Right atrium auricular region (tissue), 2 donors: Measurements from ENCODE around the gene LRMDA. TPM values are rescaled to one million over a fixed set of nuclear protein-coding genes. Genes with fewer than 3 reads are reported as not detected.
A peak's percentile ranks its signal among the peaks of the same experiment; 100 is the strongest.

Source experiments
- DNase-seq: peaks from one replicate; pipeline ENCODE4 v3.0.0-alpha.2; 2019; ENCODE audit warnings: low spot score
- H3K27ac ChIP-seq, 2 donors: fragments of 200-600 bp; sonication (generic); 1 replicate in 1 of 2; 2 replicates in 1 of 2; pipeline ENCODE4 v1.5.1; 2016 to 2019
- H3K27me3 ChIP-seq, 2 donors: fragments of 200-600 bp; sonication (generic); one replicate each; pipeline versions ENCODE4 v1.5.1 to v1.6.0; 2017 to 2019
- H3K36me3 ChIP-seq: fragments of 200-600 bp; sonication (generic); one replicate; pipeline ENCODE4 v1.5.1; 2016
- H3K4me1 ChIP-seq, 2 donors: fragments of 200-600 bp; sonication (generic); one replicate each; pipeline versions ENCODE4 v1.5.1 to v1.6.0; 2017 to 2019
- H3K4me3 ChIP-seq, 2 donors: fragments of 200-600 bp; sonication (generic); 1 replicate in 1 of 2; 2 replicates in 1 of 2; pipeline ENCODE4 v1.5.1; 2017 to 2019; ENCODE audit warnings: mild to moderate bottlenecking in 1 of 2, moderate library complexity in 1 of 2
- H3K9me3 ChIP-seq, 2 donors: fragments of 200-600 bp; sonication (generic); one replicate each; pipeline ENCODE4 v1.5.1; 2019
- total RNA-seq, 2 donors: library from RNA; depleted of rRNA; stranded (reverse); fragments of >200 nt; gene quantifications; one replicate each; pipeline ENCODE4 v1.1.0, GENCODE V29; 2016
- TF ChIP-seq, protein P1 (sequence below), 2 donors: fragments of 200-600 bp; sonication (generic); IDR thresholded peaks; one replicate each; pipeline ENCODE4 v1.5.1; 2019; ENCODE audit warnings: antibody characterized with exemption in 2 of 2

Gene LRMDA
- total RNA-seq, 2 donors from 2014 or later: 6.1 to 19.1 TPM

DNA sequence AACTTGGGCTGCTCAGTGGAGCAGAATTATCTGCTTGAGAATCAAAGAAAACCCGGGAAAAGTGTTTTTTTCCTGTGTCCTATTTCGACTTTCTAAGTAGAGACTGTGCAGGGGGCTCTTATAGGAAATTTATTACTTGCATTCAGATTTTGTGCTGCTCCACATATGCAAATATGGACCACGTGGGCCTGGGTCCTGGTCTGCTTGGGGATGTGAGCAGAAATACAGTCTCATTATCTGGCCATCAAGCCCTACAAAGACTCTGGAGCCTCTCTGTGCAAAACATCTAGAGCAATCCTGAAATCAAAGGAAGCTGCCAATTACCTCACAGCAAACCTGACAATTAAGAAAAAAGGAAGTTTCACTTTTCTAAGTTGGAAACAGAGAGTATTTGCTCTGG, 216.9 kb downstream of the LRMDA start:
- H3K27ac ChIP-seq: no peak overlapping the region
- no peak for DNase-seq
- no peak overlapping the region for H3K4me3 ChIP-seq
- no peaks in the 10 kb centered on the region for H3K36me3 ChIP-seq
- TF ChIP-seq, protein P1, sequence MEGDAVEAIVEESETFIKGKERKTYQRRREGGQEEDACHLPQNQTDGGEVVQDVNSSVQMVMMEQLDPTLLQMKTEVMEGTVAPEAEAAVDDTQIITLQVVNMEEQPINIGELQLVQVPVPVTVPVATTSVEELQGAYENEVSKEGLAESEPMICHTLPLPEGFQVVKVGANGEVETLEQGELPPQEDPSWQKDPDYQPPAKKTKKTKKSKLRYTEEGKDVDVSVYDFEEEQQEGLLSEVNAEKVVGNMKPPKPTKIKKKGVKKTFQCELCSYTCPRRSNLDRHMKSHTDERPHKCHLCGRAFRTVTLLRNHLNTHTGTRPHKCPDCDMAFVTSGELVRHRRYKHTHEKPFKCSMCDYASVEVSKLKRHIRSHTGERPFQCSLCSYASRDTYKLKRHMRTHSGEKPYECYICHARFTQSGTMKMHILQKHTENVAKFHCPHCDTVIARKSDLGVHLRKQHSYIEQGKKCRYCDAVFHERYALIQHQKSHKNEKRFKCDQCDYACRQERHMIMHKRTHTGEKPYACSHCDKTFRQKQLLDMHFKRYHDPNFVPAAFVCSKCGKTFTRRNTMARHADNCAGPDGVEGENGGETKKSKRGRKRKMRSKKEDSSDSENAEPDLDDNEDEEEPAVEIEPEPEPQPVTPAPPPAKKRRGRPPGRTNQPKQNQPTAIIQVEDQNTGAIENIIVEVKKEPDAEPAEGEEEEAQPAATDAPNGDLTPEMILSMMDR (IDR thresholded peaks at IDR 0.05): no peak
- peaks cover 0 to 17% of the 10 kb centered on the region in 2 donors for H3K4me1 ChIP-seq
- H3K27me3 ChIP-seq: no peaks in the 10 kb centered on the region
- H3K9me3 ChIP-seq: no peaks in the 10 kb centered on the region

DNA sequence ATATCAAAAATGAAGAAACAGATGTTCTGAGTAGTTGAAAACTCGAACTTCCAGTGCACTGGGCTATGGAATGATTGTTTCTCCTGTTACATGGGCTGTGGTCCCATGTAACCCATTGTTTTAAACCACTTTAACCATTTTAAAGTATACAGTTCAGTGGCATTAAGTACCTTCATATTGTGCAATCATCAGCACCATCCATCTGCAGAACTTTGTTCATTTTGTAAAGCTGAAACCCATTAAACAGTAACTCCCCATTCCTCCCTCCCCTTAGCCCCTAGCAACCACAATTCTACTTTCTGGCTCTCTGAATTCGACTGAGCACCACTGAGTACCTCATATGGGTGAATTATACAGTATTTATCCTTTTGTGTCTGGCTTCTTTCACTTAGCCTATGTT, 217.4 kb downstream of the LRMDA start:
- H3K36me3 ChIP-seq: no peaks in the 10 kb centered on the region
- TF ChIP-seq, protein P1 (IDR thresholded peaks at IDR 0.05): no peak
- no peak for DNase-seq
- H3K4me3 ChIP-seq: no peak overlapping the region
- H3K27me3 ChIP-seq: no peaks in the 10 kb centered on the region
- no peak overlapping the region for H3K27ac ChIP-seq
- H3K4me1 ChIP-seq: peaks cover 0 to 17% of the 10 kb centered on the region in 2 donors
- no peaks in the 10 kb centered on the region for H3K9me3 ChIP-seq

DNA sequence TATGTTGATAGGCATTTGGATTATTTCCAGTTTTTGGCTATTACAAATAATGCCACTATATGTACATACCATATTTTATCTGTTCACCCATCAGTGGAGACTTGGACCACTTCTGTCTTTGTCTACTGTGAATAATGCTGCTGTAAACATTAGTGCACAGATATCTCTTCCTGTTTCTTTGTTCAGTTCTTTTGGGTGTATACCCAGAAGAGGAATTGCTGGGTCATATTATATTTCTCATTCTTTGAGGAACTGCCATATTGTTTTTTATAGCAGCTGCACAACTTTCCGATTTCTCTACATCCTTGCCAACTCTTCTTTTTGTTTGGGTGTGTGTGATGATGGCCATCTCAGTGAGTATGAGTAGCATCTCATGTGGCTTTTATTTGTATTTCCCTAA, 218.0 kb downstream of the LRMDA start:
- H3K4me1 ChIP-seq: peaks cover 0 to 17% of the 10 kb centered on the region in 2 donors
- DNase-seq: no peak
- H3K27ac ChIP-seq: no peak overlapping the region
- TF ChIP-seq, protein P1 (IDR thresholded peaks at IDR 0.05): no peak
- H3K9me3 ChIP-seq: no peaks in the 10 kb centered on the region
- H3K27me3 ChIP-seq: no peaks in the 10 kb centered on the region
- H3K4me3 ChIP-seq: no peak overlapping the region
- H3K36me3 ChIP-seq: no peaks in the 10 kb centered on the region

- H3K36me3 ChIP-seq: no peaks in the 10 kb centered on the region
- no peak for DNase-seq
- H3K4me1 ChIP-seq: peaks cover 0 to 25% of the 10 kb centered on the region in 2 donors
Observed at GRCh38 chr10:75650648-75651047, 219.2 kb downstream of the LRMDA start.

DNA sequence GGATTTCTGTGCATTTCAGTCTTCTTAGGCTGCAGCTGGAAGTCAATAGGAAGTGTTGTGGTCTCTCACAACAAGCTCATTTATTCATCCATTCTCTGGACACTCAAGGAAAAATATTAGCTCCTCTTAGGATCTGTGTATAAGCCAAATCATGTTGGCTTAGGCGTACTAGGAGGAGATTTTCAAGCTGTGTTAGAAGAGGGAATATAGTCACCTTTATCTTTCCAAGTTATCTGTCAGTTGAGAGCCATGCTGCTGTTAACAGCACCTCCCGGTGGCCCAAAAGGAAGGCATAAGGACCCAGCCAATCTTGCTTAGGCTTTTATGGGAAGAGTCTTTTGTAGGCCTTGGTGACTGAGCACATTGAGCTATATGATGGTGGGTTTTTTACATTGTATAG, 220.0 kb downstream of the LRMDA start:
- peaks cover 0 to 33% of the 10 kb centered on the region in 2 donors for H3K4me1 ChIP-seq
- no peaks in the 10 kb centered on the region for H3K36me3 ChIP-seq
- H3K4me3 ChIP-seq: no peak overlapping the region
- H3K9me3 ChIP-seq: no peaks in the 10 kb centered on the region
- no peak overlapping the region for H3K27ac ChIP-seq
- TF ChIP-seq, protein P1 (IDR thresholded peaks at IDR 0.05): peak in 1 of 2 donors; percentile 14
- DNase-seq: no peak
- no peaks in the 10 kb centered on the region for H3K27me3 ChIP-seq

More at GRCh38 chr10:75650648-75651047, 219.2 kb downstream of the LRMDA start:
- Histone ChIP-seq H3K27ac (no peak overlapping the region), H3K4me3 (no peak overlapping the region), H3K9me3 (no peaks in the 10 kb centered on the region), H3K27me3 (no peaks in the 10 kb centered on the region)
- TF ChIP-seq, protein P1 (IDR thresholded peaks at IDR 0.05): no peak

- H3K27me3 ChIP-seq: no peaks in the 10 kb centered on the region
- TF ChIP-seq, protein P1 (IDR thresholded peaks at IDR 0.05): no peak
- H3K4me1 ChIP-seq: peaks cover 0 to 34% of the 10 kb centered on the region in 2 donors
- H3K4me3 ChIP-seq: no peak overlapping the region
- DNase-seq: no peak
- no peak overlapping the region for H3K27ac ChIP-seq
- no peaks in the 10 kb centered on the region for H3K9me3 ChIP-seq
- no peaks in the 10 kb centered on the region for H3K36me3 ChIP-seq
Observed at GRCh38 chr10:75652146-75652740, 220.8 kb downstream of the LRMDA start.
